GM21786 (cell line): ENCODE measurements around the gene MAGEA3.
"Not testable (repeated sequence)": the region's sequence is repeated elsewhere in the genome, so short reads cannot be mapped to it uniquely, and the experiment has no call there.

Experiments used
- ATAC-seq: cut with Tn5 transposase; IDR thresholded peaks from one replicate; pipeline ENCODE4 v1.9.1; 2021; ENCODE audit not compliant: unreplicated experiment

MAGEA3 gene, protein sequence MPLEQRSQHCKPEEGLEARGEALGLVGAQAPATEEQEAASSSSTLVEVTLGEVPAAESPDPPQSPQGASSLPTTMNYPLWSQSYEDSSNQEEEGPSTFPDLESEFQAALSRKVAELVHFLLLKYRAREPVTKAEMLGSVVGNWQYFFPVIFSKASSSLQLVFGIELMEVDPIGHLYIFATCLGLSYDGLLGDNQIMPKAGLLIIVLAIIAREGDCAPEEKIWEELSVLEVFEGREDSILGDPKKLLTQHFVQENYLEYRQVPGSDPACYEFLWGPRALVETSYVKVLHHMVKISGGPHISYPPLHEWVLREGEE

GRCh38 chrX:152697952-152698931, at the start of gene MAGEA3:
Gene MAGEA3 (plus strand): TSS chrX:152698794. CDS start chrX:152700833, 2,039 bp downstream.
- not testable (repeated sequence) for ATAC-seq

- ATAC-seq = no peak
These were observed 46.5 kb upstream of the MAGEA3 start for GRCh38 chrX:152652060-152652459.

- ATAC-seq = no peak
These were observed 46.1 kb upstream of the MAGEA3 start for GRCh38 chrX:152652467-152652866.

DNA sequence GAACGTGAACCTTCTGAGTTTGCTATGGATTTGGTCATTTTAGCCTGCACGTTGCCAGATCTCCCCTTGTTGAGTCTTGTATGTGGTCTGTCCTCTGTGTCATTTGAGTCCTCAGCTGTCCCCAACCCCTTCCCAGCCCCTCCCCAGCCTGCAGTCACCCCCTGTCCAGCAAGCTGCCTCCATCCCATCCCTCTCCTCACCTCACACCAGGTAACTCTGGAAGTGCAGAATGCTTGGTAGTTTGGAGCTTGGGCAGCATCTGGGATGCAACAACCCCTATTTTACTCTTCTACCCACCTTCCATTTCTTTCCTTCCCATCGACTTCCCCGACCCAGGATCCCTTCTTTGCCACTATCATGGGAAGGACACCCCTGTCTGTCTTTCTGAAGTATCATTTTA, 42.5 kb upstream of the MAGEA3 start:
- no peak for ATAC-seq

DNA sequence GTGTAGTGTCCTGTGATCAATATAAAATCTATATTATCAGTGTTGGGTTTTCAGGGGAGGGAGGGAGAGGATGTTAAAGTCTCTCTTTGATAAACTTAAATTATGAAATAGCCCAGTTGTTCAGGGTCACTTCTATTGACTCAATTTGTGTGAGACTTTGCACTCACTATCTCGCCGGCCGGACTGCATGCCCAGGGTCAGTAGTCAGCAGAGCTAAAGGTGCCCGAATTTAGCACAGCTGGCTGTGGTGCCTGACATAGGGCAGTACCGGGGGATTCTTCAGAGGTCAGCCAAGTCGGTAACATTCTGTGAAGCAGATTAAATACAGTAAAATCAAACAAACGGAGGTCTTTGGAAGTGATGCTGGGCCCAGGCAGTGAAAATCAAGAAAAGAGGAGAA, 41.7 kb upstream of the MAGEA3 start:
- ATAC-seq = no peak

- no peak for ATAC-seq
These were observed 40.3 kb upstream of the MAGEA3 start for GRCh38 chrX:152658302-152658701.

- no peak for ATAC-seq
These were observed 35.5 kb upstream of the MAGEA3 start for GRCh38 chrX:152663086-152663485.

DNA sequence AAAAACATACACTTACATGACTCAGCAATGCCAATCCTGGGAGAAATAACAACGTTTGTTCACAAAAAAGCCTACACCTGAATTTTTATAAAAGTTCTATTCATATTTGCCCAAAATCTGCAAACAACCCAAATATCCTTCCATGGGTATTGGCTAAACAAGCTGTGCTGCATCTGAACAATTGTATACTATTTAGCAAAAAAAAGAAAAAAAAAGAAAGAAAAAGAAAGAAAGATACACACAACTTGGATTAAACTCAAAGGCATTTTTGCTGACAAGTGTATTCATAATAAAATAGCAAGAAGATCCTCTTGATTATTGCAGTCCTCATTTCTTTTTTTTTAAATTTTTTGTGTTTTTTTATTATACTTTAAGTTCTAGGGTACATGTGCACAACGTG, 24.5 kb upstream of the MAGEA3 start:
- no peak for ATAC-seq

GRCh38 chrX:152674652-152675051, 23.9 kb upstream of the MAGEA3 start:
- not testable (repeated sequence) for ATAC-seq

DNA sequence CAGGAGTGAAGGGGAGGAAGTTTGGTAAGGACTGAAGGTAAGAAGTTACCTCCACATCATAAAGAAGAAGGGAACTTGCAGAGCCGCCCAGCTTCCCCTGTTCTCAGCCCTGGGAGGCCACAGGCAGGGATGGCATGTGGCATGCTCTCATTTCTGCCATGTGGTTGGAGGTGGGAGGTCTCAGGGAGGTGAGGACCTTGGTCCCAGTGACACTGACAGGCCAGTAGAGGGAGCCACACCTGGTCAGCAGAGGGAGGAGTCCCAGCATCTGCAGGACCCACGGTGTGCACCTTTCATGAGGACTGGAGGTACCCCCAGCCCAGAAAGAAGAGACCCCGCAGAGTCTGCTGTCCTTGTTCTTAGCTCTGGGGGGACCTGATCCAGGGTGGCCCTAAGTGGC, 17.6 kb upstream of the MAGEA3 start:
- peak; percentile 83 for ATAC-seq

DNA sequence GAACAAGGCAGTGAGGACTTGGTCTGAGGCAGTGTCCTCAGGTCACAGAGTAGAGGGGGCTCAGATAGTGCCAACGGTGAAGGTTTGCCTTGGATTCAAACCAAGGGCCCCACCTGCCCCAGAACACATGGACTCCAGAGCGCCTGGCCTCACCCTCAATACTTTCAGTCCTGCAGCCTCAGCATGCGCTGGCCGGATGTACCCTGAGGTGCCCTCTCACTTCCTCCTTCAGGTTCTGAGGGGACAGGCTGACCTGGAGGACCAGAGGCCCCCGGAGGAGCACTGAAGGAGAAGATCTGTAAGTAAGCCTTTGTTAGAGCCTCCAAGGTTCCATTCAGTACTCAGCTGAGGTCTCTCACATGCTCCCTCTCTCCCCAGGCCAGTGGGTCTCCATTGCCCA, 1.8 kb downstream of the MAGEA3 start:
- not testable (repeated sequence) for ATAC-seq

- not testable (repeated sequence) for ATAC-seq
These were observed 7.9 kb downstream of the MAGEA3 start for GRCh38 chrX:152706500-152706899.

GRCh38 chrX:152709173-152709572, 10.6 kb downstream of the MAGEA3 start, which contains the start of gene CSAG2:
Gene CSAG2 (minus strand): TSS chrX:152709273. CDS start chrX:152709112, 161 bp downstream.
- not testable (repeated sequence) for ATAC-seq

- ATAC-seq = not testable (repeated sequence)
These were observed 14.6 kb downstream of the MAGEA3 start for GRCh38 chrX:152713195-152713594.

- ATAC-seq = not testable (repeated sequence)
These were observed 15.5 kb downstream of the MAGEA3 start, which contains the start of gene MAGEA2B for GRCh38 chrX:152713815-152714787. Gene MAGEA2B (plus strand): TSS chrX:152714628. CDS start chrX:152717107, 2,479 bp downstream.

- no peak for ATAC-seq
These were observed 26.8 kb downstream of the MAGEA3 start for GRCh38 chrX:152725409-152725808.

DNA sequence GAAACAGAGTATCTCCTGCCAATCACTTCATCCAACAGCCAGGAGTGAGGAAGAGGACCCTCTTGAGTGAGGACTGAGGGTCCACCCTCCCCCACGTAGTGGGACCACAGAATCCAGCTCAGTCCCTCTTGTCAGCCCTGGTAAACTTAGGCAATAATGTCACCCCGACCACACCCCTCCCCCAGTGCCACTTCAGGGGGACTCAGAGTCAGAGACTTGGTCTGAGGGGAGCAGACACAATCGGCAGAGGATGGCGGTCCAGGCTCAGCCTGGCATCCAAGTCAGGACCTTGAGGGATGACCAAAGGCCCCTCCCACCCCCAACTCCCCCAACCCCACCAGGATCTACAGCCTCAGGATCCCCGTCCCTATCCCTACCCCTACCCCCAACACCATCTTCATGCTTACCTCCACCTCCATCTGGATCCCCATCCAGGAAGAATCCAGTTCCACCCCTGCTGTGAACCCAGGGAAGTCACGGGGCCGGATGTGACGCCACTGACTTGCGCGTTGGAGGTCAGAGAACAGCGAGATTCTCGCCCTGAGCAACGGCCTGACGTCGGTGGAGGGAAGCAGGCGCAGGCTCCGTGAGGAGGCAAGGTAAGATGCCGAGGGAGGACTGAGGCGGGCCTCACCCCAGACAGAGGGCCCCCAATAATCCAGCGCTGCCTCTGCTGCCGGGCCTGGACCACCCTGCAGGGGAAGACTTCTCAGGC, 34.8 kb downstream of the MAGEA3 start, which contains the start of the genes CSAG1 and MAGEA12:
Gene CSAG1 (minus strand): TSS at position 461 of the 715 bp plus-strand sequence. CDS start 1,261 bp downstream, outside the sequence.
Gene MAGEA12 (plus strand): TSS at position 497 of the 715 bp plus-strand sequence. CDS start 2,405 bp downstream, outside the sequence.
- ATAC-seq = no peak

DNA sequence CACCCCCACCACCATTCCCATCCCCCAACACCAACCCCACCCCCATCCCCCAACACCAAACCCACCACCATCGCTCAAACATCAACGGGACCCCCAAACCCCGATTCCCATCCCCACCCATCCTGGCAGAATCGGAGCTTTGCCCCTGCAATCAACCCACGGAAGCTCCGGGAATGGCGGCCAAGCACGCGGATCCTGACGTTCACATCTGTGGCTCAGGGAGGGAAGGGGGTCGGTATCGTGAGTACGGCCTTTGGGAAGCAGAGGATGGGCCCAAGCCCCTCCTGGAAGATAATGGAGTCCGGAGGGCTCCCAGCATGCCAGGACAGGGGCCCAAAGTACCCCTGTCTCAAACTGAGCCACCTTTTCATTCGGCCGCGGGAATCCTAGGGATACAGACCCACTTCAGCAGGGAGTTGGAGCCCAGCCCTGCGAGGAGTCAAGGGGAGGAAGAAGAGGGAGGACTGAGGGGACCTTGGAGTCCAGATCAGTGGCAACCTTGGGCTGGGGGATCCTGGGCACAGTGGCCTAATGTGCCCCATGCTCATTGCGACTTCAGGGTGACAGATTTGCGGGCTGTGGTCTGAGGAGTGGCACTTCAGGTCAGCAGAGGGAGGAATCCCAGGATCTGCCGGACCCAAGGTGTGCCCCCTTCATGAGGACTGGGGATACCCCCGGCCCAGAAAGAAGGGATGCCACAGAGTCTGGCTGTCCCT, 35.7 kb downstream of the MAGEA3 start:
- not testable (repeated sequence) for ATAC-seq

DNA sequence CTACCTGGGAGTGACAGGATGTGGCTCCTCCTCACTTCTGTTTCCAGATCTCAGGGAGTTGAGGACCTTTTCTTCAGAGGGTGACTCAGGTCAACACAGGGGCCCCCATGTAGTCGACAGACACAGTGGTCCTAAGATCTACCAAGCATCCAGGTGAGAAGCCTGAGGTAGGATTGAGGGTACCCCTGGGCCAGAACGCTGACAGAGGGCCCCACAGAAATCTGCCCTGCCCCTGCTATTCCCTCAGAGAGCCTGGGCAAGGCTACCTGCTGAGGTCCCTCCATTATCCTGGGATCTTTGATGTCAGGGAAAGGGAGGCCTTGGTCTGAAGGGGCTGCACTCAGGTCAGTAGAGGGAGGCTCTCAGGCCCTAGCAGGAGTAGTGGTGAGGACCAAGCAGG, 36.5 kb downstream of the MAGEA3 start:
- ATAC-seq = no peak
